ENCODE data around the gene RPS6KB2. TPM values are rescaled to one million over a fixed set of nuclear protein-coding genes. Genes with fewer than 3 reads are reported as not detected.

Gene RPS6KB2
- total RNA-seq, 1 experiment from 2014 or later: 170 TPM

GRCh38 chr11:67404515-67405195 is 23.6 kb upstream of the RPS6KB2 start:
- no peaks in the 10 kb centered on the region for H3K9me2 ChIP-seq (replicated peaks; ENCODE audit: low read length)
- no peak for TF ChIP-seq EZH2 (IDR thresholded peaks at IDR 0.05; ENCODE audit: low read length, unreplicated experiment)
- no peak for TF ChIP-seq CTCF (conservative IDR thresholded peaks at IDR 0.05; ENCODE audit: low read depth, low read length)
- TF ChIP-seq EZH2phosphoT487 (IDR thresholded peaks at IDR 0.05; ENCODE audit: borderline replicate concordance, low read length): no peak
- no peaks in the 10 kb centered on the region for H3K27me3 ChIP-seq (ENCODE audit: low read length)
- no peak overlapping the region for H2AFZ ChIP-seq (ENCODE audit: low read length)
- no peak overlapping the region for H3K4me3 ChIP-seq (ENCODE audit: low read length)
- no peak overlapping the region for H3K27ac ChIP-seq (ENCODE audit: low read length)
- H3F3A ChIP-seq (ENCODE audit: low read length, unreplicated experiment): no peaks in the 10 kb centered on the region
- H3K4me1 ChIP-seq (ENCODE audit: insufficient read depth, low read length): peaks cover 11% of the 10 kb centered on the region
- no peaks in the 10 kb centered on the region for H3K9me3 ChIP-seq (ENCODE audit: low read length)
- H3K4me2 ChIP-seq (ENCODE audit: low read length): no peak overlapping the region
- ATAC-seq (no peak), DNase-seq (no peak)
- H3K9ac ChIP-seq (ENCODE audit: low read length): no peak overlapping the region
- H4K20me1 ChIP-seq (ENCODE audit: low read length): peaks cover 13% of the 10 kb centered on the region; the same call in 1 of the 2 replicates
- POLR2A ChIA-PET (ENCODE audit: unreplicated experiment): no interaction called here
- peaks cover 19% of the 10 kb centered on the region for H3K79me2 ChIP-seq (ENCODE audit: low read length)
- no TSS peak for BruUV-seq (replicated peaks)
- intact Hi-C loops (cut with micrococcal nuclease): no loop called here
- CTCF ChIA-PET: no interaction called here
- H3K36me3 ChIP-seq (ENCODE audit: low read depth, low read length): peaks cover under 1% of the 10 kb centered on the region; the same call in 1 of the 2 replicates

GRCh38 chr11:67405196-67405567 is 23.1 kb upstream of the RPS6KB2 start:
- peaks cover 14% of the 10 kb centered on the region for H3K79me2 ChIP-seq (ENCODE audit: low read length)
- no peaks in the 10 kb centered on the region for H3F3A ChIP-seq (ENCODE audit: low read length, unreplicated experiment)
- DNase-seq (no peak), ATAC-seq (no peak)
- no peak overlapping the region for H3K9ac ChIP-seq (ENCODE audit: low read length)
- no peak overlapping the region for H3K4me3 ChIP-seq (ENCODE audit: low read length)
- H4K20me1 ChIP-seq (ENCODE audit: low read length): peaks cover 11% of the 10 kb centered on the region; the same call in 1 of the 2 replicates
- H3K27me3 ChIP-seq (ENCODE audit: low read length): no peaks in the 10 kb centered on the region
- peaks cover 9% of the 10 kb centered on the region for H3K4me1 ChIP-seq (ENCODE audit: insufficient read depth, low read length)
- H3K9me2 ChIP-seq (replicated peaks; ENCODE audit: low read length): no peaks in the 10 kb centered on the region
- intact Hi-C loops (cut with micrococcal nuclease): no loop called here
- no peak for TF ChIP-seq EZH2 (IDR thresholded peaks at IDR 0.05; ENCODE audit: low read length, unreplicated experiment)
- no peak for TF ChIP-seq CTCF (conservative IDR thresholded peaks at IDR 0.05; ENCODE audit: low read depth, low read length)
- TF ChIP-seq EZH2phosphoT487 (IDR thresholded peaks at IDR 0.05; ENCODE audit: borderline replicate concordance, low read length): no peak
- H3K9me3 ChIP-seq (ENCODE audit: low read length): no peaks in the 10 kb centered on the region
- BruUV-seq (replicated peaks): no TSS peak
- no peak overlapping the region for H2AFZ ChIP-seq (ENCODE audit: low read length)
- CTCF ChIA-PET: no interaction called here
- no peaks in the 10 kb centered on the region for H3K36me3 ChIP-seq (ENCODE audit: low read depth, low read length)
- POLR2A ChIA-PET (ENCODE audit: unreplicated experiment): interaction anchor here (0.5 kb wide), 1 partner anchor 29 kb away, joined by 3 read pairs; no protein-coding TSS in a partner anchor
- no peak overlapping the region for H3K27ac ChIP-seq (ENCODE audit: low read length)
- H3K4me2 ChIP-seq (ENCODE audit: low read length): no peak overlapping the region

GRCh38 chr11:67405688-67406339 is 22.5 kb upstream of the RPS6KB2 start:
- intact Hi-C loops (cut with micrococcal nuclease): no loop called here
- ATAC-seq: no peak
- no peak for TF ChIP-seq CTCF (conservative IDR thresholded peaks at IDR 0.05; ENCODE audit: low read depth, low read length)
- TF ChIP-seq EZH2 (IDR thresholded peaks at IDR 0.05; ENCODE audit: low read length, unreplicated experiment): no peak
- TF ChIP-seq EZH2phosphoT487 (IDR thresholded peaks at IDR 0.05; ENCODE audit: borderline replicate concordance, low read length): no peak
- H3K9ac ChIP-seq (ENCODE audit: low read length): no peak overlapping the region
- no peak overlapping the region for H3K4me2 ChIP-seq (ENCODE audit: low read length)
- no peak overlapping the region for H3K4me3 ChIP-seq (ENCODE audit: low read length)
- no peaks in the 10 kb centered on the region for H3K27me3 ChIP-seq (ENCODE audit: low read length)
- no peak for DNase-seq
- H4K20me1 ChIP-seq (ENCODE audit: low read length): peaks cover 5% of the 10 kb centered on the region; the same call in 1 of the 2 replicates
- peaks cover 4% of the 10 kb centered on the region for H3K4me1 ChIP-seq (ENCODE audit: insufficient read depth, low read length)
- H2AFZ ChIP-seq (ENCODE audit: low read length): no peak overlapping the region
- BruUV-seq (replicated peaks): no TSS peak
- H3K9me3 ChIP-seq (ENCODE audit: low read length): no peaks in the 10 kb centered on the region
- peaks cover 7% of the 10 kb centered on the region for H3K79me2 ChIP-seq (ENCODE audit: low read length)
- ChIA-PET CTCF (no interaction called here), POLR2A (ENCODE audit: unreplicated experiment) (interaction anchor here (0.5 kb wide), 1 partner anchor 29 kb away, joined by 3 read pairs; no protein-coding TSS in a partner anchor)
- no peaks in the 10 kb centered on the region for H3F3A ChIP-seq (ENCODE audit: low read length, unreplicated experiment)
- H3K36me3 ChIP-seq (ENCODE audit: low read depth, low read length): no peaks in the 10 kb centered on the region
- H3K9me2 ChIP-seq (replicated peaks; ENCODE audit: low read length): no peaks in the 10 kb centered on the region
- no peak overlapping the region for H3K27ac ChIP-seq (ENCODE audit: low read length)

All from PC-3 (cell line).